SU-DHL-6 (cell line): ENCODE results near the gene SCGB1D1.
"Not testable (repeated sequence)": the region's sequence is repeated elsewhere in the genome, so short reads cannot be mapped to it uniquely, and the experiment has no call there.

Experiments
- H2AFZ ChIP-seq: fragments of 200-600 bp; sonication (generic); 2 replicates; pipeline ENCODE4 v1.6.1; 2014; ENCODE audit warnings: low read depth, mild to moderate bottlenecking, moderate library complexity, mixed read lengths, antibody characterized with exemption, low read length; ENCODE audit not compliant: severe bottlenecking
- H3F3A ChIP-seq: fragments of 200-600 bp; shearing (Covaris generic); 2 replicates; pipeline ENCODE4 v1.6.0; 2016; ENCODE audit warnings: antibody characterized with exemption, mild to moderate bottlenecking; ENCODE audit not compliant: insufficient read depth
- H3K27ac ChIP-seq: fragments of 200-600 bp; sonication (generic); 2 replicates; pipeline ENCODE4 v1.5.1; 2016; ENCODE audit warnings: low read depth, mild to moderate bottlenecking, low read length, moderate library complexity, mixed read lengths
- H3K27me3 ChIP-seq: fragments of 200-600 bp; sonication (generic), shearing (Covaris generic); 2 replicates; pipeline ENCODE4 v1.6.0; 2014; ENCODE audit warnings: mild to moderate bottlenecking, low read length
- H3K36me3 ChIP-seq: fragments of 200-600 bp; sonication (generic); 2 replicates; pipeline ENCODE4 v1.6.1; 2014; ENCODE audit warnings: mild to moderate bottlenecking, low read length, mixed read lengths
- H3K4me2 ChIP-seq: fragments of 300-600, 200-600 bp; shearing (Covaris generic), sonication (generic); 2 replicates; pipeline ENCODE4 v1.6.0; 2014; ENCODE audit warnings: low read length, low read depth, mild to moderate bottlenecking; ENCODE audit not compliant: poor library complexity, severe bottlenecking
- H3K4me3 ChIP-seq: fragments of 200-600 bp; sonication (generic); 2 replicates; pipeline ENCODE4 v1.5.1; 2014; ENCODE audit warnings: antibody characterized with exemption, low read length, mild to moderate bottlenecking, mixed read lengths; ENCODE audit not compliant: insufficient read depth, poor library complexity, severe bottlenecking
- H3K79me2 ChIP-seq: fragments of 200-600 bp; sonication (generic); 2 replicates; pipeline ENCODE4 v1.6.1; 2014; ENCODE audit warnings: mild to moderate bottlenecking, low read length, moderate library complexity; ENCODE audit not compliant: insufficient read depth
- H3K9ac ChIP-seq: fragments of 200-600 bp; sonication (generic); 2 replicates; pipeline ENCODE4 v1.7.0; 2014; ENCODE audit warnings: mild to moderate bottlenecking, low read length
- H3K9me2 ChIP-seq: fragments of 200-600 bp; sonication (generic); replicated peaks from 2 replicates; pipeline ENCODE4 v1.6.1; 2014; ENCODE audit warnings: low read length; ENCODE audit not compliant: insufficient read depth
- H3K9me3 ChIP-seq: fragments of 200-600 bp; sonication (generic); 2 replicates; pipeline ENCODE4 v1.6.1; 2014; ENCODE audit warnings: low read length, mixed read lengths; ENCODE audit not compliant: insufficient read depth
- H4K20me1 ChIP-seq: fragments of 200-600 bp; sonication (generic); 2 replicates; pipeline ENCODE4 v1.6.1; 2014; ENCODE audit warnings: low read depth, mild to moderate bottlenecking, antibody characterized with exemption, low read length, moderate library complexity, mixed read lengths
- EZH2phosphoT487 ChIP-seq: fragments of 200-600 bp; sonication (generic), shearing (Covaris generic); conservative IDR thresholded peaks from 2 replicates; pipeline ENCODE4 v1.6.1; 2018; ENCODE audit warnings: mild to moderate bottlenecking, antibody characterized with exemption, low read length, moderate library complexity, mixed read lengths
- TF ChIP-seq, protein P1 (sequence below): fragments of 200-600 bp; sonication (generic); IDR thresholded peaks from one replicate; pipeline ENCODE4 v1.5.1; 2017; ENCODE audit warnings: antibody characterized with exemption, mild to moderate bottlenecking, low read length, moderate library complexity; ENCODE audit not compliant: insufficient read depth, poor library complexity, severe bottlenecking

Gene SCGB1D1

DNA sequence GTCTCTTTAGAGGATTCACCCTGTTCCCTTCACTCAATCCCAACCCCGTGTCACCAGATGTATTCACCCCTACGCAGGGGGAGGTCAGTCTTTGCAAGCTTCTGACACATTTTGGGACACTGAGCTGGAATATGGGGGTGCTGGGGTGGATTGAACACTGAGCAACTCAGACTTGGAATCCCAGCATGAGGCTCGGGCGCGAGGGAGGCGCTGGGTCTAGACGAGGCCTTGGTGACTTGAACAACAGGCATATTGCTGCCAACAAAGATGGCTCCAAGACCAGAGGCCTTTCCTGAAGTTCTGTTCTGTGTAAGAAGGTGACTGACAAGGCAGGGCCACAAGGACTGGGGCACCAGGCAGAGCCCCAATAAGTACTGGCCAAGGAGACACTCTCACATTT lies 15.4 kb downstream of the SCGB1D1 start:
- Histone ChIP-seq H3K4me3 (no peak overlapping the region), H3K79me2 (no peaks in the 10 kb centered on the region), H3K36me3 (no peaks in the 10 kb centered on the region), H3K9me3 (no peaks in the 10 kb centered on the region), H4K20me1 (no peaks in the 10 kb centered on the region), H3K27ac (no peak overlapping the region), H3F3A (no peaks in the 10 kb centered on the region), H3K27me3 (no peaks in the 10 kb centered on the region), H3K4me2 (no peak overlapping the region), H2AFZ (no peak overlapping the region), H3K9ac (no peak overlapping the region), H3K9me2 (no peaks in the 10 kb centered on the region)
- TF ChIP-seq, protein P1, sequence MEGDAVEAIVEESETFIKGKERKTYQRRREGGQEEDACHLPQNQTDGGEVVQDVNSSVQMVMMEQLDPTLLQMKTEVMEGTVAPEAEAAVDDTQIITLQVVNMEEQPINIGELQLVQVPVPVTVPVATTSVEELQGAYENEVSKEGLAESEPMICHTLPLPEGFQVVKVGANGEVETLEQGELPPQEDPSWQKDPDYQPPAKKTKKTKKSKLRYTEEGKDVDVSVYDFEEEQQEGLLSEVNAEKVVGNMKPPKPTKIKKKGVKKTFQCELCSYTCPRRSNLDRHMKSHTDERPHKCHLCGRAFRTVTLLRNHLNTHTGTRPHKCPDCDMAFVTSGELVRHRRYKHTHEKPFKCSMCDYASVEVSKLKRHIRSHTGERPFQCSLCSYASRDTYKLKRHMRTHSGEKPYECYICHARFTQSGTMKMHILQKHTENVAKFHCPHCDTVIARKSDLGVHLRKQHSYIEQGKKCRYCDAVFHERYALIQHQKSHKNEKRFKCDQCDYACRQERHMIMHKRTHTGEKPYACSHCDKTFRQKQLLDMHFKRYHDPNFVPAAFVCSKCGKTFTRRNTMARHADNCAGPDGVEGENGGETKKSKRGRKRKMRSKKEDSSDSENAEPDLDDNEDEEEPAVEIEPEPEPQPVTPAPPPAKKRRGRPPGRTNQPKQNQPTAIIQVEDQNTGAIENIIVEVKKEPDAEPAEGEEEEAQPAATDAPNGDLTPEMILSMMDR: no peak
- no peak for TF ChIP-seq EZH2phosphoT487

DNA sequence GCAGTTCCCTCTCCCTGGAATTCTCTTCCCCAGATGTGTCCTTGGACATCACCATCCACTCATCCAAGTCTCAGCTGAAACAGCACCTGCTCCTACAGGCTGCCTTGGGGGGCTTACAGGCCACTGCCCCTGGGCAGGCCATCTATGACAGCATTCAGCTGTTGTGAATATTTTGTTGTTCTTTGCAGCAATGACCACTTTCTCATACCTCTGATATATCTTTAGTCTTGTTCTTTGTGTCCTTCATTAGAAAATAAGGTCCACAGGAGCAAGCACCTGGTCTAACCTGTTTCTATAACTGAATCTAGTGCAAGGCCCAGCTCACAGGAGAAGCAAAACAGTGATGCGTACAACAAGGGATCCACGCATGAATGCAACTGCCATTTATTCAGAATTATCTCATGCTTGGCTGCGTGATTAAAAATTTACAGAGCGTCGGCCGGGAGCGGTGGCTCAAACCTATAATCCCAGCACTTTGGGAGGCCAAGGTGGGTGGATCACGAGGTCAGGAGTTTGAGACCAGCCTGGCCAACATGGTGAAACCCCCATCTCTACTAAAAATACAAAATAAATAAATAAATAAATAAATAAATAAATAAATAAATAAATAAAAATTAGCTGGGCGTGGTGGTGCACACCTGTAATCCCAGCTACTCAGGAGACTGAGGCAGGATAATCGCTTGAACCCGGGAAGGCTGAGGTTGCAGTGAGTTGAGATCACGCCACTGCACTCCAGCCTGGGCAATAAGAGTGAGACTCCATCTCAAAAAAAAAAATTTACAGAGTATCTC lies 16.5 kb downstream of the SCGB1D1 start:
- H3K4me3 ChIP-seq, H2AFZ ChIP-seq, H4K20me1 ChIP-seq, H3K9me3 ChIP-seq, H3K36me3 ChIP-seq, H3K4me2 ChIP-seq, H3K79me2 ChIP-seq, H3K9me2 ChIP-seq, H3K9ac ChIP-seq, H3K27ac ChIP-seq, H3K27me3 ChIP-seq, H3F3A ChIP-seq: not testable (repeated sequence)

DNA sequence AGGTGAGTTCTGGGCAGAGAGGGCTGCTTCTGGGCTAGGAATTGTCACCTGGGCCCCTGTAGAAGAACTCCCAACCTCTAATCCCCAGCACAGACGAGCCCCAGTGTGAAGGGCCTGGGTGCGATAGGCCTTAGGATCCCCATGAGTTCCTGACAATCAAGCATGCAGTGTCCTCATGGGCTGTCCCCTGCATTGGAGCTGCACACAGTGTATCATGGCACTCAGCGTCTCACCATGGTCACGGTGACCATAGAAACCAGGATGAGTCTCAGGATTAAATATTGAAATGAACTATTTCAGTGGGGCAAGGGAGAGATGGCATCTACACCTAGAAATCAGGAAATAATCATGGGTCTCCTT lies 18.7 kb downstream of the SCGB1D1 start:
- no peaks in the 10 kb centered on the region for H3K9me2 ChIP-seq
- no peaks in the 10 kb centered on the region for H3K36me3 ChIP-seq
- H3K4me2 ChIP-seq: no peak overlapping the region
- H3K9ac ChIP-seq: no peak overlapping the region
- H4K20me1 ChIP-seq: no peaks in the 10 kb centered on the region
- H2AFZ ChIP-seq: no peak overlapping the region
- no peaks in the 10 kb centered on the region for H3K79me2 ChIP-seq
- H3K9me3 ChIP-seq: no peaks in the 10 kb centered on the region
- no peaks in the 10 kb centered on the region for H3F3A ChIP-seq
- TF ChIP-seq, protein P1: no peak
- no peak for TF ChIP-seq EZH2phosphoT487
- no peaks in the 10 kb centered on the region for H3K27me3 ChIP-seq
- no peak overlapping the region for H3K4me3 ChIP-seq
- no peak overlapping the region for H3K27ac ChIP-seq

DNA sequence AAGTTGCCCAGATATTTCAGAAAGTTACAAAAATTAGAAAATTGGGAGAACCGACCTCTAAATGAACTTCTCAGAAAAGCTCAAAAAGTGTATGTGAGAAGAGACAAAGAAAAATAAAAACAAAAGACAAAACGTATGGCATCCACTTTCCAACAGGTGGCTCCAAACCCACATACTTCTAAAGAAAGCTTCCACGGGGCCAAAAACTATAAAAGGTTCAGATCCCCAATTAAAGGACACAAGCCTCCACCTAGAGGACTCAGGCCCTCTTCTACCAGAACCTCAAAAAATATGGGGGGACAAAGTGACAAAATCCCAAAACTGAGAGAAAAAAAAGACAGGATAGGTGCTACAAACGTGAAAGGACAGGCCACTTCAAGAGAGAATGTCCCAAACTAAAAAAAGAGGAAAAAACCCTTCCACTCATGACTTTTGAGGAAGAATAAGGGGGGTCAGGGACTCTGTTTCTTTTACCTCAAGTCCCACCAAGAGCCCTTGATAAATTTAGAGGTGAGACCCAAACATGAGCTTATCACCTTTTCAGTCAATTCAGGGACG lies 27.3 kb downstream of the SCGB1D1 start:
- Histone ChIP-seq H3K4me2 (no peak overlapping the region), H3F3A (no peaks in the 10 kb centered on the region), H3K4me3 (no peak overlapping the region), H3K27me3 (peaks cover 4% of the 10 kb centered on the region; the same call in 1 of the 2 replicates), H3K79me2 (no peaks in the 10 kb centered on the region), H3K9me3 (no peaks in the 10 kb centered on the region; the same call in 1 of the 2 replicates), H4K20me1 (no peaks in the 10 kb centered on the region), H2AFZ (no peak overlapping the region), H3K27ac (no peak overlapping the region), H3K9ac (no peak overlapping the region), H3K9me2 (no peaks in the 10 kb centered on the region), H3K36me3 (no peaks in the 10 kb centered on the region)
- no peak for TF ChIP-seq EZH2phosphoT487
- TF ChIP-seq, protein P1: peak; percentile 15
